ENCODE results near the gene EXOC3L4.

GRCh38 chr14:103107941-103108748 is 13.6 kb downstream of the EXOC3L4 start:
- no peak for TF ChIP-seq CTCF (IDR thresholded peaks at IDR 0.05)
- TF ChIP-seq POLR2A (IDR thresholded peaks at IDR 0.05) = no peak

Measured in body of pancreas (tissue), 4 donors.